T-helper 22 cell (primary cell): ENCODE data around the gene CTSE.
"Not testable (repeated sequence)": the region's sequence is repeated elsewhere in the genome, so short reads cannot be mapped to it uniquely, and the experiment has no call there.

ENCODE experiments used
- DNase-seq: peaks from one replicate; pipeline ENCODE4 v3.0.0-alpha.2; 2020; ENCODE audit warnings: low read depth

Gene CTSE

DNA sequence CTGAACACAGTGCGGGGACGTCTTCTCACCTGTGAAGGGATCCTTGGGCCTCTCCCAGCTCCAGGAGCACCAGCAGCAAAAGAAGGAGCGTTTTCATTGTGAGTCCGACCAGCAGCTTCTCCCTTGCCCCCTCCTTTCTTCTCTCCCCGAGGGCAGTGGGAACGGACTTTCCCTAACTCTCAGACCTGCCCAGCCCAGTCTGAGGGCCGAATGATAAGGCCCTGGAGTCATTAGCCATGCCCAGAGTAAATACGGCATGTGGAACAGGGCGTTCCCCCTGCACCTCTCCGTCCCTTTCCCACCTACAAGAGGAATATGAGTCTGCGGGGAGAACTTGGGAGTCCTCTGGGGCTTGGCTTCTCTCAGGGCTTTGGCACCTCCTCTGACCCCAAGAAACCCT is at the start of gene CTSE:
Gene CTSE (minus strand): TSS at position 201 of the 400 bp plus-strand sequence. CDS start 104 bp downstream, at position 97.
- DNase-seq = no peak

DNA sequence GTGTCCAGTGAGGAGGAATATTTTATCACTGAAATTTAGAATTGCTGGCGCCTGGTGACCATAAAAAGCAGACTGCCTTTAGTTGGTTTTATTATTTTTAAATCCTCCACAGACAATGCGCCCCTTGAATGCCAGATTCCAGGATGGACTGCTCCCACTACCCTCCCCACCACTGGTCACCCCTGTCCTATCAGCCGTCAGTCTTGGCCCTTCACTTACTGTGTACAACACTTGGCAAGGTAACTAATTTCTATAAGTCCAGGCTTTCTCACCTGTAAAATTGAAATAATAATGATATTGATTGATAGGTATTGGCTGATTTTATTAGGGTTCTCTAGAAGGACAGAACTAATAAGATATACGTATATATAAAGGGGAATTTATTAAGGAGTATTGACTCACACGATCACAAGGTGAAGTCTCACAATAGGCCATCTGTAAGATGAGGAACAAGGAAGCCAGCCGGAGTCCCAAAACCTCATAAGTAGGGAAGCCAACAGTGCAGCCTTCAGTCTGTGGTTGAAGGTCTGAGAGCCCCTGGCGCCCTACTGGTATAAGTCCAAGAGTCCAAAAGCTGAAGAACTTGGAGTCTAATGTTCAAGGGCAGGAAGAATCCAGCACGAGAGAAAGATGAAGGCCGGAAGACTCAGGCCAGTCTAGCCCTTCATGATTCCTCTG is 47.1 kb upstream of the CTSE start:
- no peak for DNase-seq

DNA sequence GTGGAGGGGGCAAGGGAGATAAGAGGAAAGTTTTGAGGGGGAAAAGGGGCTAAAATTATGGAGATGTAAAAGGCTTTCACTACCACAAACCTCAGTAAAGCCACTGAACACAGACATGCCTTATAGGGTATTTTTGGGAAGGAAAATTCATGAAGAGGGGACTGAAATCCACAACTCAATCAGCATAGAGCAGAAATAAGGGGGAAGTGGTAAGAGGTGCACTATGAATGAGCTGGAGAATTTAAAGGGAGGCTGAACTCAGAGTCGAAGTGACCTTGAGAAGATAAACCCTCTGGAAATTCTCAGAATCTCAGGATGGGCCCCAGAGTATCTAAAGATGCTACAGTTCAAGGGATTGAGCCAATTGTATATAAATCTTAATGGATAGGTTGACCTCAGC is 44.6 kb upstream of the CTSE start:
- no peak for DNase-seq

DNA sequence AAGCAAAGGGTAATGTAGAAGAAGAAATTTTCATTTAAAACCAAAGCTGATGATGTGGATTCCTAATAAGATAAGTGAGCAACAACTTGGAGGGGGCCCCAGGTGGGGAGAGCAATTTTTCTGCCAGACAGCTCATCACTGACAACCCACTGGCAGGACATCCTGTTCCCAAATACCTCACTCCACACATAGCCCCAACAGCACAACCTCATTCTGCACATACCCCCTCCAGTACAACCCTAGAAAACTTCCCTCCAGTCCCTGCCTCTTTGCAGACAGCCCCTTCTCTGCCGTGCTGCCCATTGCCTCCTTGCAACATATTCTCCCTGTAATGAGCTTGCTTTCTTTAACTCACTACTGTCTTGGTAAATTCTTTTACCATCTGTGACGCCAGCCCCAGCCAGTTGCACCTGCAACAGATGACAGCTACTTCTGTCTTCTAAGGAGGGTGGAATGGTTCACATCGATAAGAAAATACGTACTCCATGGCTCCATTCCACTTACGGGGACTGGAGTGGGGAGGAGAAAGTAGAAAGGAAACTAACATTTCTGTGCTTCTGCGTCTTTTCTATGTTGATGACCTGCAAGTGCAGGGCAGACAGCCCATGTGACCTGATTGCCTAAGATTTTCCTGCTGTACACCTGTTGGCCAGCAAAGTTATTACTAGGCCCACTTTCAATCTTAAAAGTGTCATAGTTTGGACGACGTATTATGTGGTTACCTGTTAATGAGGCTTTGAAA is 44.0 kb upstream of the CTSE start:
- DNase-seq = no peak

DNA sequence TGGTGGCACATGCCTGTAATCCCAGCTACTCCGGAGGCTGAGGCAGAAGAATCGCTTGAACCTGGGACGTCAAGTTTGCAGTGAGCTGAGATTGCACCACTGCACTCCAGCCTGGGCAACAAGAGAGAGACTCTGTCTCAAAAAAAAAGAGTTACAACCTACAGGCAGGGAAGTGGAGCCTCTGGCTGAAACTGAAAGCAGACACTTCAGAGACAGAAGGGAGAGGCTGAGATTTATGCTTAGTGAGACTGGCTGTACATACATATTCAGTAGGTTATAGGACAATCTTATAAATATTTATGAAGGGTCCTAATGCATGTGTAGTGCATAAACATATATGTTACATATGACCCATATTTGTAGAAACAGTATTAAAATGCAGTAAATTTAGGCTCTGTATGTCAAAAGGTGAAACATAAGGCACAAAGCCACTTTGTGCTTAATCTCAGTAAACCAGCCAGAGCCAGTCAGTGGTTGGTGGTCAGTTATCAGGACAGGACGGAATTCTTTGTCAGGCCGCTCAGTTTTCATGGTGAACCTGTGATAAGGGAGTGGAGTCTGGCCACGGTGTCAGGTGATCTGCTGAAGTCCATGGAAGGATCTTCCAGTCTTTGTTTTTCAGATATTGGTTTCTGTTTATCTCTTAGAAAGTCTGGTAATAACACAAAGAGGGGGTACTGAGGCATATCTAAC is 42.9 kb upstream of the CTSE start:
- no peak for DNase-seq

DNA sequence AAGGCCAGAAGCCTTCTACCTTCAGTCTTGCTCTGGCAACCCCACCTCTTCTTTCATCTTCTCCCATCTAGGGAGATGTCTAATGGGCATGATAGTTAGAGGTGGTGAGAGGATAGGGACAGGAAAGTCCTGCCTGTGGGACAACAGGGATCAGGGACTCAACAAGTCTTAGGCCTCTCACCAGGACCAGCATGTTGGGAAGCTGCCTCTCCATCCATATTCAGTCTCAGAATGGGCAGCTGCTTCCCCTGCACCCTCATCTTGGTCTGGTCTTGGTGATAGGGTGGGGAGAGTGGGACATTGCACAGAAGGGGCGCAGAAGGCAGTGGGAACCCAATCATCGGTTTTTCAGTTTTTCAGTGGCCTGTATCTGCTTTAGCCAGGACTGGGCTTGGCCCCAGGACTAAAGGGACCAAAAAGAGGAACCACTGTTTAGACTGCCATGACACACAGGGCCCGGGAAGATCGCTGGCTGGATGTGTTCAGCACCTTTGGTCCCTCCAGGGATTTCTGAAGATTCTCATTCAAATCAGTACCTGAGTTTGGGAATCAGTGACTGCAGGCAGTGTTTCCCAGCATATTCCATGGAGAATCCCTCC is 42.0 kb upstream of the CTSE start:
- no peak for DNase-seq

DNA sequence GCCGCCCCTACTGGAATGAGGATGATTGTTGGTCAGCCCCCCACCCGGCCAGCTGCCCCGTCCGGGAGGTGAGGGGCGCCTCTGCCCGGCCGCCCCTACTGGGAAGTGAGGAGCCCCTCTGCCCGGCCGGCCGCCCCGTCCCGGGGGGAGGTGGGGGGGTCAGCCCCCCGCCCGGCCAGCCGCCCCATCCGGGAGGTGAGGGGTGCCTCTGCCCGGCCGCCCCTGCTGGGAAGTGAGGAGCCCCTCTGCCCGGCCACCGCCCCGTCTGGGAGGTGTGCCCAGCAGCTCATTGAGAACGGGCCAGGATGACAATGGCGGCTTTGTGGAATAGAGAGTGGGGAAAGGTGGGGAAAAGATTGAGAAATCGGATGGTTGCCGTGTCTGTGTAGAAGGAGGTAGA is 40.8 kb upstream of the CTSE start:
- DNase-seq = not testable (repeated sequence)

DNA sequence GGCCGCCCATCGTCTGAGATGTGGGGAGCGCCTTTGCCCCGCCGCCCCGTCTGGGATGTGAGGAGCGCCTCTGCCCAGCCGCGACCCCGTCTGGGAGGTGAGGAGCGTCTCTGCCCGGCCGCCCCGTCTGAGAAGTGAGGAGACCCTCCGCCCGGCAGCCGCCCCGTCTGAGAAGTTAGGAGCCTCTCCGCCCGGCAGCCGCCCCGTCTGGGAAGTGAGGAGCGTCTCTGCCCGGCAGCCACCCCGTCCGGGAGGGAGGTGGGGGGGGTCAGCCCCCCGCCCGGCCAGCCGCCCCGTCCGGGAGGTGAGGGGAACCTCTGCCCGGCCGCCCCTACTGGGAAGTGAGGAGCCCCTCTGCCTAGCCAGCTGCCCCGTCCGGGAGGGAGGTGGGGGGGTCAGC is 40.3 kb upstream of the CTSE start:
- DNase-seq = not testable (repeated sequence)

DNA sequence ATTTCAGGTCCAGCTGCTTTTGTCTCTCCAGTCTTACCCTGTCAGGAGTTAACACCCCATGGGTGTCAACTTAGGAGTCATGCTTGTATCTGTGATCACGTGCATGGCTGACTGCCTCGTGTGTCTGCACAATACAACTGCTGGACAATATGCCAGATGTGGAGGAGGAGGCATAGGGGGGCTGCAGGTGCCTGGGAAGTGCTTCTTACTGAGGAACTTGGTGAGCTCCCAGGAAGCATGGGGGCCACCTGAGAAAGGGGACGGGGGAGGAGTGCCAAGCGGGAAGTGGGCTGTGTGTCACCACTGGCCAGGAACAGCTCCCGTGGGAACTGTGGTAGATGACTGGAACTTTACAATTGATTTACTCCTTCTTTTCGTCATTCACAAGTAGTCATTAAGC is 38.8 kb upstream of the CTSE start:
- no peak for DNase-seq

DNA sequence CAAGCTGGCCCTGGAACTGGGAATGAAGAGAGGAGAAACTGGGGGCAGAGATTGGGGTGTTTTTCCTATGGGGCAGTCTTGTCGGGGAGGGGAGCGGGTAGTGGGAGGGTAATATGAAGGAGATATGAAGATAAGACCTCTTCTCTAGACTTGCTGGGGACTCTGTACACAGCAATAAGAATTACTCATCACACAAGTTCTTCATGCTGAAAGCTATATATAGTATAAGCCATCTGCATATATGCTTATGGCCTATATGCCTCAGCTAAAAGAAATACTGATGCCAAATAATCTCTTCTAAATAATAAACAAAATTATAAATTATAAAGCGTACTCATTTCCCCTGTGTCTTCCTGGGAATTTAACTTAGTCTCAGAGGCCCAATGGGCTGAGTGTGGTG is 37.1 kb upstream of the CTSE start:
- no peak for DNase-seq

DNA sequence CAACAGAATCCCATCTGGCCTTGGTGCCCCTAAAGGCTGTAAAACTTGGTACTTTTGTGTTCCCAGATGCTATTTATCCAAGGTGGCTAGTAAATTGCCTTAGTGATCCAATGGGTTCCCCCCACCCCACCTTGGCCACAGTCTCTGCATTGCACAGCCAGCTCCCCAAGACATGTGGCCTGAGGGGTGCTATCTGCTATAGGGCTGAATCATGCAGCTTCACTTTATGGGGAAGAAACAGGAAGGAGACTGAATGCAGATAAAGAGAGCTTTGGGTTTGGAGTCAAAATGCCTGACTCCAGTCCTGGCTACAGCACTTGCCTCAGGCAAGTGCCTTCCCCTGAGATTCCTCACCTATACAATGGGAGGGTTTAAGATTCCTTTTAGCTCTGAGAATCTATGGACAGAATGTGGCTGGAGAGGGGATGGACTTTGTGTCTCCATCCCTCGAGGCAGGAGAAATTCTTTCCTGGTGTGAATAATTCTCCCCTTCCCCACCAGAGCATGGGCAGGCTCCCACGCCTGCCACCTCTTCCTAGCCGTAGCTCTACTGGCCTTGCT is 35.7 kb upstream of the CTSE start:
- no peak for DNase-seq

DNA sequence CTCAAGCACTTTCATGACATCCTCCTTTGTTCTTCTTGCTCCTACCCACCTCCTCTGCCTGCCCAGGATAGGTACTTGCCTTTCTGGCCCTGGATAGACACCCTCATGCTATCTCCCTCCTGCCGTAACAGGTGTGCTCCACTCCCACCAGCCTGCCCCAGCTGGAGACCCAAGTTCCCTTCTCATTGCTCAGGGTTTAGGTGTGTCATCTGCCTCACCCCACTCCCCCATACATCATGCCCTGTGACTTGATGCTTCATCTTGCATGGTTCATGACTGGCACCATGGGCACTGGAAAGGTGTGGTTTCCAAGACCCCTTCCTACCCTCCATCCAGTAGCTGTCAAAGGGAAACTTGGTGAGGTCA is 35.2 kb upstream of the CTSE start:
- DNase-seq = no peak

DNA sequence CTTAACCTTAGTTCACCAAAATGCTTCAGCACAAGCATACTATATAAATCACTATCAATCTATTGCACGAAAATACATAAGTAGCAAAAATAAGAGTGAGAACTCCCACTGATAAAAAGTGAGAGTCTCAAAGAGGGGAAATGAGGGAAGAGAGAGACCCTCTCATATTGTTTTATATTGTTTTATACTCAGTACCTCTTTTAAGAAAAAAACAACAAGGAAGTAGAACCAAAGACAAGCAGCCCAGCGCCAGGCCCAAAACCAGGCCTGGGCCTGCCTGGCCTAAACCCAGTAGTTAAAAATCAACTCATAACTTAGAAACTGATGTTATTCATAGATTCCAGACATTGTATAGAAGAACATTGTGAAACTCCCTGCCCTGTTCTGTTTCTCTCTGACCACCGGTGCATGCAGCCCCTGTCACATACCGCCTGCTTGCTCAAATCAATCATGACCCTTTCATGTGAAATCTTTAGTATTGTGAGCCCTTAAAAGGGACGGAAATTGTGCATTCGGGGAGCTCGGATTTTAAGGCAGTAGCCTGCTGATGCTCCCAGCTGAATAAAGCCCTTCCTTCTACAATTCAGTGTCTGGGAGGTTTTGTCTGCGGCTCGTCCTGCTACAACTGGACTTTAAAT is 34.7 kb upstream of the CTSE start:
- DNase-seq = not testable (repeated sequence)

DNA sequence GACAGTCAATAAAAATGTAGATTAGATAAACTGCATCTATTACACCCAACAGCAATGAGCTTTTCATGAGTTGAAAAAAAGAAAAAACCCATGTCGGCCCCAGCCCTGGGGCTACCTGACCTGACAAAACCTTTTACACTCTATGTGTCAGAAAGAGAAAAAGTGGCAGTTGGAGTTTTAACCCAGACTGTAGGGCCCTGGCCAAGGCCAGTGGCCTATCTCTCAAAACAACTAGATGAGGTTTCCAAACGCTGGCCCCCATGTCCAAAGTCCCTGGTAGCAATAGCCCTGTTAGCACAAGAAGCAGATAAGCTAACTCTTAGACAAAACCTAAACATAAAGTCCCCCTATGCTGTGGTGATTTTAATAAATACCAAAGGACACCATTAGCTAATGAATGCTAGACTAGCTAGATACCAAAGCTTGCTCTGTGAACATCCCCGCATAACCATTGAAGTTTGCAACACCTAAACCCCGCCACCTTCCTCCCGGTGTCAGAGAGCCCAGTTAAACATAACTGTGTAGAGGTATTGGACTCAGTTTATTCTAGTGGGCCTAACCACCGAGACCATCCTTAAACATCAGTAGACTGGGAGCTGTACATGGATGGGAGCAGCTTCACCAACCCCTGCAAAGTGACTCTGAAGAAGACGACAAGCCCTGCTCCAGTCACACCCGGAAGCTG is 32.1 kb upstream of the CTSE start:
- not testable (repeated sequence) for DNase-seq

DNA sequence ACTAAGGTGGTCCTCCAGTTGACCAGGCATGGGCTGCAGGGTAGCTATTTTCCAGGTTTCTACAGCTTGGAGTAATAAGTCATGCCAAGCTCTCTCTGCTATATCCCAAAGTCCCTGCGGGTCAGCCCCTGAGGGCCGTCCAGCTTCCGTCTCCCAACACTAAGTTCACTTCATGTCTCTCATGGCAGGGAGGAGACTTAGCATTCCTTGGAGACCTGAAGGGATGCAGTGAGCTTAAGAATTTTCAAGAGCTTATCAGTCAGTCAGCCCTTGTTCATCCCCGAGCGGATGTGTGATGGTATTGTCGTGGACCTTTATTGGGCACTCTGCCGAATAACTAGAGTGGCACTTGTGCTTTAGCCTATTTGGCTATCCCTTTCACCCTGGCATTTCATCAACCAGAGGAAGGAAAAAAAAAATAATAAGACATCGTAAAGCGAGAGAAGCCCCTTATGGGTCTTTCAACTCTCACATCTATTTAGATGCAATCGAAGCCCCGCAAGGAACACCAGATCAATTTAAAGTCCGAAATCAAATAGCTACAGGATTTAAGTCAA is 31.5 kb upstream of the CTSE start:
- not testable (repeated sequence) for DNase-seq

DNA sequence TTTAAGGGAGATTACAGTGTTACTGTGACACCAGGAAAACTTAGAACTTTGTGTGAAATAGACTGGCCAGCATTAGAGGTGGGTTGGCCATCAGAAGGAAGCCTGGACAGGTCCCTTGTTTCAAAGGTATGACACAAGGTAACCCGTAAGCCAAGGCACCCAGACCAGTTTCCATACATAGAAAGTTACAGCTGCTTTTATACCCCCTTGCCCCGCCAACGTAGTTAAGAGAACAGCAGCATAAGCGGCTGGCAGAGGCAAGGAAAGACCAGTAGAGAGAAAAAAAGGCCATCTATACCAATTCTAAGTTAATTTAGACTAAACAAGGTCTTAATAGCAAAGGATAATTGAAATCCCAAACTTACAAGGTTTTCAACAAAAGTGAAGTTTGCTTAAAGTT is 29.9 kb upstream of the CTSE start:
- DNase-seq = not testable (repeated sequence)

DNA sequence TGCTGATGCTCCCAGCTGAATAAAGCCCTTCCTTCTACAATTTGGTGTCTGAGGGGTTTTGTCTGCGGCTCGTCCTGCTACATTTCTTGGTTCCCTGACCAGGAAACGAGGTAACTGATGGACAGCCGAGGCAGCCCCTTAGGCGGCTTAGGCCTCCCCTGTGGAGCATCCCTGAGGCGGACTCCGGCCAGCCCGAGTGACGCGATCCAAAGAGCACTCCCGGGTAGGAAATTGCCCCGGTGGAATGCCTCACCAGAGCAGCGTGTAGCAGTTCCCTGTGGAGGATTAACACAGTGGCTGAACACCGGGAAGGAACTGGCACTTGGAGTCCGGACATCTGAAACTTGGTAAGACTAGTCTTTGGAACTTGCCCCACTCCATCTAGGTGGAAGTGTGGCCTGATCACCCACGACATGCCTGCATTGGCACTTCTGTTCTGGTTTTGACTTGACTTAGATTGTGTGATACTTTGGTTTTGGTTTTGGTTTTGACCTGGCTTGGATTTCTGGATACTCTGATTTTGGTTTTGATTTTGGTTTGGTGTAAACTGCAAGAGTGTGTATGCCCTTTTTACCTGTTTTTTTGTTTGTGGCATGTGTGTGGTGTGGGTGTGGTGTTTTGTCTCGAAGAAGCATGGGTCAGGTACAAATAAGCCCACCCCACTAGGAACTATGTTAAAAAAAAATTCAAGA is 29.4 kb upstream of the CTSE start, which contains the start of gene RHEX:
Gene RHEX (plus strand): TSS at position 255 of the 692 bp plus-strand sequence. CDS start 44,656 bp downstream, outside the sequence.
- DNase-seq = not testable (repeated sequence)

DNA sequence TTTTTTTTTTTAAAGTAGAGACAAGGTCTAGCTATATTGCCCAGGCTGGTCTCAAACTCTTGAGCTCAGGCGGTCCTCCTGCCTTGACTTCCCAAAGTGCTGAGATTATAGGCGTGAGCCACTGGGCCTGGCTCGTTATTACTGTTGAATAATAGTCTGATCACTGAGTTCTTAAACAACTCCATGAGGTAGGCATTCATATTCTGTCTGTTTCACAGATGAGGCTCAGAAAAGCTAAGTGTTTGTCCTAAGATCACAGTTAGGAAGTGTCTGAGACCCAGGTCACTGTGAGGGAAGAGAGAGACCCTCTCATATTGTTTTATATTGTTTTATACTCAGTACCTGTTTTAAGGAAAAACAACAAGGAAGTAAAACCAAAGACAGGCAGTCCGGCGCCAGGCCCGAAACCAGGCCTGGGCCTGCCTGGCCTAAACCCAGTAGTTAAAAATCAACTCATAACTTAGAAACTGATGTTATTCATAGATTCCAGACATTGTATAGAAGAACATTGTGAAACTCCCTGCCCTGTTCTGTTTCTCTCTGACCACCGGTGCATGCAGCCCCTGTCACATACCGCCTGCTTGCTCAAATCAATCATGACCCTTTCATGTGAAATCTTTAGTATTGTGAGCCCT is 28.7 kb upstream of the CTSE start:
- not testable (repeated sequence) for DNase-seq

DNA sequence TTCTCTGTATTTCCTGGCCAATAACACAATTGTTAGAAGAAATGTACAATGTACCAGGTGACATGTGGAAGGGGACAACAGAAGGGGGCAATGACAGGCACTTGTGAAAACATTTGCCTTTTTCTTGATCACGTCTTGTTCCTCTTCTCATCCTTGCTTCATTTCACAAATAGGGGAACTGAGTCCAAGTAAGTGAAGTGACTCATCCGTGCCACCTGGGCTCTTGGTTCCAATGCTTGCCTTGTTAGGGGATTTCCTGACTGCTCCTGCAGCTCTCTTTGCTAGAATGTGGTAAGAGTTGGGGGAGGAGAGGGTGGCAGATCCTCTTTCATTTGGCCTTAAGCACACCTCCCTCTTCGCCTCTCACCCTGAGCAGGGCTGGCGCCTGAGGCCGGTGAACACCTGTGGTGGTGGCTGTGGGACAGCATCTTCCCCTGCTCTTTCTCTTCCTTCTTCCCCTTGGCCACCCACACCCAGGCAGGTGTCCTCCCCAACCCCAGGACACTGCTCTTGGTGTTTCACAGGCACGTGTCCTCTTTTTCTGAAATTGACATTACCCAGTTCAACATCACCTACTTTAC is 27.1 kb upstream of the CTSE start:
- DNase-seq = peak; percentile 13
